HG03575 (cell line): ENCODE data around the gene ADAM15.

ENCODE experiments used
- ATAC-seq: cut with Tn5 transposase; IDR thresholded peaks from one replicate; pipeline ENCODE4 v1.9.1; 2021; ENCODE audit not compliant: unreplicated experiment, insufficient number of reproducible peaks, low FRiP score; ENCODE audit errors: extremely low read depth

ADAM15 gene

DNA sequence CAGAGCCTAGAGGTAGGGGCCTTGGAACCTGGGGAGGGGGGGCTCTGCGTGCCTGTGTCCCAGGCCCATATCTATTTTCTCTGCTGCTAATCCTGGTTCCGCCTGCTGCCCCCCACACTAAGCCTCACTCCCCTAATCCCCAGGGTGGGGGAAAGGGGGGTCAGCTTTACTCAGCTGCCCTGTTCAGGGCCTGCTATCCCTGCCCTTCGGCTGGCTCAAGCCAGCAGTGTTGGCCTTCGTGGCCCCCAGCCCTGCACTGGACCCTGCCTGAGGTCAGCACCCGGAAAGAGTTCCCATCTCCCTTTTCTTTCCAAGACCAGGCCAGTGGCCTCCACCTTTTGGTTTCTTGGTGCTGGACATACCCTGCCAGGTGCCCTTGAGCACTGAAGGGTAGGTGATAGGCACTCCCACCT lies 40.1 kb upstream of the ADAM15 start:
- no peak for ATAC-seq

GRCh38 chr1:155011437-155012025 lies 39.6 kb upstream of the ADAM15 start:
- no peak for ATAC-seq

GRCh38 chr1:155012026-155012546 lies 39.0 kb upstream of the ADAM15 start:
- no peak for ATAC-seq

DNA sequence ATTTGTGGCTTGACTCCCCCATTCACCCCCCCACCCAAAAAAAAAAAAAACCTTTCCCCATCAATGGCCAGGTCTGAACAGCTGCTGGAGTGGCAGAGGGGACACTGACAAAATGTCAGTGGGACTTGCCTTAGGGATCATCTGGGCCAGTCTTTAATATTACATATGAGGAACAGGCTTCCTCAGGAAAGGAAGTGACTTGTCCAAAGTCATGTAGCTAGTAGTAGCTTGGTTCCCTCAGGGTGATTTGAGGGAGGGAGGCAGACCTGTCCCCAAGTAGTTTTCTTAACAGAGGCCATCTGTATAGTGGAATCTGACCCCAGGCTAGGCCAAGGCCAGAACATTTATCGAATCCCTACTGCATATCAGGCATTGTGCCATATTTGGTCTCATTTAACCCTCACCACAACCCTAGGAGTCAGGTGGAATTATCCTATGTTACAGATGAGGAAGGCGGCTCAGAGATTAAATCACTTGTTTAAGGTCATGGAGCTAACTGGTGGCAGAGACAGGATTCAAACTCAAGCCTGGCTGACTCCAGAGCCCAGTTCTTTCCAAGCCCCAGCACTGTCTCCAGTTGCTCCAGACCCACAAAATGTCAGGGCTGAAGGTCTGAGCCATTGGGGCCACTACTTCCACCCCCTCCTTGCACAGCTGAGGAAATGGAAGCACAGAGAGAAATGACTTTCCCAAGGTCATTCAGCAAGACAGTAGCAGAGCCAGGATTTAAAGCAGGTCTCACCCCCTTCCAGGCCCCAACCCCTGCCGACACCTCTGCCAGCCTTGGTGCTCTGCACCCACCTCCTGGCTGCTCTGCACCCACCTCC lies 38.1 kb upstream of the ADAM15 start:
- no peak for ATAC-seq

DNA sequence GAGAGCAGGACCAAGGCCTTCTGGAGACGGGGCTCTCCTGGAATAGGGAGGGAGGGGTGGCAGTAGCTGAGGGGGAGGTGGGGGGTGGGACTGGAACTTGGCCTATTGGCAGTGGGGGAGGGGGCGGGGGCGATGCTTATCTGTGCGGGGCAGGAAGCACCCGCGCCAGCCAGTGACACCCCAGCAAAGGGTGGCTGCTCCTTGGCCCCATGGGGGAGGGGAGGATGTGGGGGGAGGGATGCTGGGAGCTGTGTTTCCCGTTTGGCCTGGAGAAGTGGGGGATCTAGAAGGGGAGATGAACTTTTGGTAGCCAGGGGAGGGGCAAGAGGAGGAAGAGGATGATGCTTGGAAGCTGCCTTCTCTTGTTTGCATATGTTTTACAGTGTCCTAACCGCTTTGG lies 37.5 kb upstream of the ADAM15 start:
- ATAC-seq: no peak

- no peak for ATAC-seq
Observed at GRCh38 chr1:155014709-155015508, 36.2 kb upstream of the ADAM15 start.

GRCh38 chr1:155015527-155016230 lies 35.4 kb upstream of the ADAM15 start:
- no peak for ATAC-seq

GRCh38 chr1:155016231-155016831 lies 34.8 kb upstream of the ADAM15 start:
- no peak for ATAC-seq

DNA sequence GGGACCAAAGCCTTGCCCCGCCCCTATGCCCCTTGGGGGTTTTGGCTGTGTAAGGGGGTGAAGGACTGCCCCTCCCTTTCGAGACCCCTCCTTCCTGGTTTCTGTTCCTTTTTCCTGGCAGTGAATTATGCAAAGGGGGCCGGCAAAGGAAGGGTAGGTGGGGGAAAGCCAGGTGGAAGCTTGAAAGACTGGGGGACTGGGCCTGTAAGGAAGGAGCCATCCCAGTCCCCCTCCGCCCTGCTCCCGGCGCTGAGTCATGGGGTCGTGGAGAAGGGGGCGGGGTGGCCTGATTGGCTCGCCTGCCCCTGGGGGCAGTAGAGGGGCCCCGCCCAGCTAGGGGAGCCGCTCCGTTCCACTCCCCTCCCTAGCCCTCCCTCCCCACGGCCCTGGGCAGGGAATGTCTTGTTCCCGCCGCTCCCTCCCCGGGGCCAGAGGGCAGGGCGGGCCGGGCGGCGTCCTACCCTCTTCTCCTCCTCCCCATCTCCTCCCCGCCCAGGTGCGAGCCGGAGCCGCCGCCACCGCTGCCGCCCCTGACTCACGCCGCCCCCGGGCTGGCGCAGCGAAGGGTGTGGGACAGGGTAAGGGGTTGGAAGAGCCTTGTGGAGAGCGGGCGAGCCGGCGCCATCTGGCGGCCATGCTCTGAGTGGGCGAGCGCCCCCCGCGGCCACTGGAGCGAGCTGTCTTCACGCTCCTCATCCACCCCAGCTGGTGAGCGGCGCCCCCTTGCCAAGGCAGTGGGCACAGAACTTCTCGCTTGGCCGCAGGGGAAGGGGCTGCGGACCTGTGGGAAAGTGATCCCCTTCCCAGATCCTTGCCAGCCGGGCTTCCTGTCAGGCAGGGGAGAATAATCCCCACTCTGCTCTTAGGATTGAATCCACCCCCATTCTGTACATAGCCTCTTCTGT lies 33.8 kb upstream of the ADAM15 start:
- ATAC-seq: no peak

DNA sequence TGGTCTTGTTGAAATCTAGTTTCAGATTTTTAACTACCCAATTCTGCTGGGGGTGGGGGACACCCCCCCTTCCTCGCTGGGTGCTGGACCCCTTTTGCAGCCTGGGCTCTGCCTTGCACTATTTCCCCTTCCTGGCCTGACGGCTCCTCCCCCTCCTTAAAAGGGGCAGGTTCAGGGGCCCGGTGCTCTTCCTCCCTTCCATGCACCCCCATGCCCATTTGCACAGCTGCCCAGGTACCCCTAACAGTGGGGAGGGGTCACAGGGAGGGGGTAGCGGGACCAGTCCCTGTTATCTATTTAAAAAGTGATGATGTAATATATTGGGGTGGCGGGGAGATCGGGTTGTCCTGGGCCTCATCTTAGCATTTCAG lies 33.2 kb upstream of the ADAM15 start:
- ATAC-seq: no peak

DNA sequence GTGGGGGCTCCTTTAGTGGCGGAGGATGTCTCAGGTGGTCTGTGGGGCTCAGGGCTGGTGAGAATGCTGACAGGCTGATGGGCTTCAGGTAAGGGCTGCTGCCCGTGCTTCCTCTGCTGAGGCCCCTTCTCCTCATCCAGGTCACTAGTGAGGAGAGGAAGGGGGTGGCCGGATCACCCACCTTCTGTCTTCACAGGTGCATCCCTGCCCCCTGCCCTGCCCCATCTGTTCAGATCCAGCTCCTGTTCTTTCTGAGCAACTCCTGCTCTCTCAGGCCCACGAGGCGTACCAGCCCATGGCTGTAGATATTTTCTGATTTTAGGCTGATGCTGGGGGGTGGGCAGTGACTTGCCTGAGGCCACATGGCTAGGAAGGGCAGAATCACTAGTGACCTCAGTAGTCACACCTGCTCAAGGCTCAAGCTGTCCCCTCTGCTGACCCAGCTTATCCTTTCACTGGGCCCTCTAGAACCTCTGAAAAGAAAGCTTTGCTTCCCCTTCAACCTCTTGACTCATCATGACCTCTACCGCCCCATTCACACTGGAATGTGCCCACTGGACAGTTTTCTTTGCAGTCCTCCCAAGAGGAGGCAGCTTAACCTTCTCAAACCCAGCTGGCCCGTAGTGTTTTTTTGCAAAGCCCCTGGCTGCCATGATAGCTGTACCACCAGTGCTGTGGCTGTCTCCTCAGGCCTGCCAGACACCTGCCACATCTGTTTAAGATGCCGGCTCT lies 32.3 kb upstream of the ADAM15 start:
- no peak for ATAC-seq

GRCh38 chr1:155019377-155020245 lies 31.5 kb upstream of the ADAM15 start:
- no peak for ATAC-seq

DNA sequence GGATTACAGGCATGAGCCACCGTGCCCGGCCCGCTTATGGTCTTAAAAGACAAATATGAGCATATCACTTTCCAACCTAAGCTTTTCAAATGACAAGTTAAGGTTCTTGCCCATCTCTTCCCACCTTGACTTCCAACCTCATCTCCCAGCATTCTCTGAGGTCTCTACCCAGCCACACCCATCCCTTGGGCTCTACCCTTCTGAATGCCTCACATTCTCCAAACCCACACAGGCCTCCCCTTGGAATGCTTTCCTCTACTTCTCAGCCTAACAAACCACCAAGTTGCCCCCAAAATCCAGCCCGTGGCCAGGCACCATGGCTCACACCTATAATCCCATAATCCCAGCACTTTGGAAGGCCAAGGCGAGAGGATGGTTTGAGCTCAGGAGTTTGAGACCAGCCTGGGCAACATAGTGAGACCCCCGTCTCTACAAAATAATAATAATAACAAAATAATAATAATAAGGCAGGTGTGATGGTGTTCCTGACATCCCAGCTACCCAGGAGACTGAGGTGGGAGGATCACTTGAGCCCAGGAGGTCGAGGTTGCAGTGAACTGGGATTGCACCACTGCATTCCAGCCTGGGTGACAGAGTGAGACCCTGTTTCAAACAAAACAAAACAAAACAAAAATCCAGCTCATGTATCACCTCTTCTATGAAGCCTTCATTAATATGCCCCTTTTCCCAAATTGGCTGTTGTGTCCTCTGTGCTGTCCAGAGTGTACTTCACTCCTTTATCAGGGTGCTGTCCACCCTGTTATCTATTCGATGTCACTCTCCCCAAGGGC lies 28.8 kb upstream of the ADAM15 start:
- no peak for ATAC-seq

DNA sequence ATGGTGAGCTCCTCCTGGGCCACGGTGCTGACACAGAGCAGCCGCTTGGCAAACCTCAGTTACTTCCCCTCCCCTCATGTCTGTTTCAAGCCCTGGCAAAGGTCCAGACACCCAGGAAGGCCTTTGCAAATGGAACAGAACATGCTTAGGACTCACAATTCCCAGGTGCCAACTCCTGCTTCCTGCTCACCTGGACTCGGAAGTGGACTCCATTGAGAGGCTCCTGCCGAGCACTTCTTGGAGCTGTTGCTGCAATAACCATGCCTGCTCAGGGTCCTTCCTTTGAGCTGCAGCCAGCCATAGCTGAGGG lies 28.2 kb upstream of the ADAM15 start:
- ATAC-seq: no peak

GRCh38 chr1:155023627-155024026 lies 27.5 kb upstream of the ADAM15 start:
- no peak for ATAC-seq

DNA sequence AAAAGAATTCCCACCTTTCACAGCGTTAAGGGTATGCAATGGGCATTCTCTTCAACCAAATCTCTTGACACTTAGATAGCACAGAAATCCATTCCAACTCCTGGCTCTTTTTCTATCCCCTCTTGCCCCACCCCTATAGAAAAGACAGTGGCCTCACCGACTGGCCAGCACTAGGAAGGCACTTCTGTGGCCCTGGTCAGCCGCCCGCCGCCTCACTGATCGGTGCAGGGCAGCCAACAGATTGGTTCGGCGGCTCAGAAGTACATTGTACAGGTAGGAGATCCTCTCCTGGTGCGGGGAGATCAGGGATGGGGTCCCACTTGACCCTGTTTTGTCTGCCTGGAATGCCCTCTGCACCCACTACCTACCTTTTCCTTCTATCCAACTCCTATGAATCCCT lies 26.8 kb upstream of the ADAM15 start:
- no peak for ATAC-seq
